Measurements from ENCODE around the gene TRIM15.

- TF ChIP-seq CTCF (conservative IDR thresholded peaks at IDR 0.05; ENCODE audit: low read depth, low read length) (no peak), EZH2 (IDR thresholded peaks at IDR 0.05; ENCODE audit: low read length, unreplicated experiment) (no peak), EZH2phosphoT487 (IDR thresholded peaks at IDR 0.05; ENCODE audit: borderline replicate concordance, low read length) (no peak)
Observed at GRCh38 chr6:30156262-30156599, 7.1 kb upstream of the TRIM15 start.

Measured in PC-3 (cell line).